Tongue (tissue), 2 donors: ENCODE results near the gene HIVEP3. TPM values are rescaled to one million over a fixed set of nuclear protein-coding genes. Genes with fewer than 3 reads are reported as not detected.

ENCODE experiments used
- DNase-seq: peaks from one replicate; pipeline ENCODE4 v3.0.0-alpha.2; 2015
- total RNA-seq: library from RNA; depleted of rRNA; stranded (reverse); fragments of >200 nt; gene quantifications from one replicate; pipeline ENCODE4 v1.2.3, GENCODE V29; 2014

The HIVEP3 gene
- total RNA-seq, 1 donor from 2014 or later = 2.5 TPM

DNA sequence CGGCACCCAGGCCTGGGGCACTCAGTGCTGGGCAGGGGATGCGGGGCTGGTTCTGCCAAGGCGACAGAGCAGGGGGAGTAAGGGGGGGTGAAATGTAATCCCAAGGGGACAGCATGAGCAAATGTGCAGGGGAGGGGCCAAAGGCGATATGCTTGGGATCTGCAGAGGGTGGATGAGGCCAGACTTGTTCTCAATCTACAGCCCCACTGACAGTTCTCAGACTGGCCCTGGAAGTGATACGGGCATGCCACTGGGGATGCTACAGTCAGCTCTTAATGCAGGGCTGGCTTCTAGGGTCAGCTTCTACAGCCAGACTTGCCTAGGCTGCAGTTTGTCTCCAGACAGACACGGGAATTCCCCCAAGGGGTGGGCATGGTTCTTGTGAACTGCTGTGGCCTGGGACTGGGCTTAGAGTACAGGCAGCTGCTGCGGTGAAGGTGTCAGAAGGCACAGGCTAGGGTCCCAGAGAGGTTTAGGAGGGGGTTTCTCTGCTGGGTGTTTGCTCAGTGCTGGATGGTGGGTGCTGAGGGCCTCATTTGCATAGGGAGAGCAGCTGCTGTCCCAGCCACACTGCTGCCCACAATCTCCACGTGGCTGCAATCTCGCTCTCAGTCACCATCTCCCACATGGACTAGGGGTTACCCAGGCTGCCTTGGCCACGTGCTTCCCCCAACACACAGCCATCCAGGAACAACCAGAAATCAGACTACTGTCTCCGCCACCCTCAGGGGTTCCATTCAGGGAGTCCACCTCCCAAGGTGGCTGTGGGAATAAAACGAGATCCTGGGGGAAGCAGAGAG lies 190.1 kb downstream of the HIVEP3 start:
- DNase-seq = no peak

GRCh38 chr1:41727749-41728115 lies 191.0 kb downstream of the HIVEP3 start:
- DNase-seq = no peak

DNA sequence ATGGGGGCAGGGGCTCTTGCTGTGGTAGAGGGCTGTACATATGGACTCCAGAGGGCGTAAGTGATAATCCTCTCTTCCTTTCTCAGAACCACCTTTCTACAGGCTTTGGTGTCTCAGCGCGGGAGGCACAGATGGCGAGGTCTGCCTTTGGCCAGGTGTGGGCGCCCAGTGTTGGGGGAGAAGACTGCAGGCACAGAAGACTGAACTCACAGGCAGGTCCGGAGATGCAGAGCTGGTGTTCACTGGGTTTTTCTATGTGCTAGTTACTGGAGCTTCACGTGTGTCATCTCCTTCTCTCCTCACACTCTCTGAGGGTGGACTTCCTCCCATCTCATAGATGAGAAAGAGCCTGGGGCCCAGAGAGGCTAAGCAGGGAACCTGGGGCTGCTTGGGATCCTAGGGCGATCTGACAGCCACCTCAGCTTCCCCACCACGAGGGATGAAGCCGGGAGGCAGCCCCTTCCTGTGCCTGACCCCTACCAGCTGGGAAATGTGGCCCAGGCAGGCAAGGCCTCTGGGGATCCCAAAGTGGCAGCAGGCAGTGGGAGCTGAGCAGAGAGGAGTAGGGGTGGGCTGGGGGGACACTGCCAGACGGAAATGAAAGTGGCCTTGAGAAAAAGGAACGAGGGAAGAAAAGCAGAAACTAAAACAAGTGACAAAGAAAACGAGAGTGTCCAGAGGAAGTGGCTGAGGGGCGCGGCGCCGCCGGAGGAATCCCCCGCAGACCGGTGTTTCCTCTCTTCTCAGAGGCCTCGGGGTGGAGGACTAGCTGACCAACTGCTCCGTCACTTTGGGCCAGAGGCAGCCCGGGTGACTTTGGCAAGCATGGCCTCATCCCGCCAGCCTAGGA lies 191.6 kb downstream of the HIVEP3 start:
- no peak for DNase-seq

- no peak for DNase-seq
Measured at GRCh38 chr1:41726292-41726691, 192.4 kb downstream of the HIVEP3 start.

DNA sequence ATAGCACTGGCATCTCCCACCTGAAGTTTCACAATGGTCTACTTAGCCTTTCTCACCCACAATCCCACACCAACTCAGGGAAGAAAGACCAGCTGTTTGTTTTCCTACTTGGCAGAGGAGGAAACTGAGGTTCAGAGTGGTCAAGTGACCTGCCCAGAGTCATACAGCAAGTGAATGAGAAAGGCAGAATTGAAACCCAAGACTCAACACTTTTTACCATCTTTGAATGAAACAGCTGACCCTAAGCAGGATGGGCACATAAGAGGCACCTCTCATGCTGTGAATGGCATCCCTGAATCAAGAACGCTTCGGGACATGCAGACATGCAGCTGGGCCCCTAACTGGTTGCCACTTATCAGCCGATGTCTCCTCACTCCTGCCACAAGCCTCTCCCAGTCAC lies 193.8 kb downstream of the HIVEP3 start:
- DNase-seq = no peak

GRCh38 chr1:41724248-41724647 lies 194.5 kb downstream of the HIVEP3 start:
- DNase-seq = no peak

GRCh38 chr1:41723786-41724185 lies 194.9 kb downstream of the HIVEP3 start:
- DNase-seq = no peak

DNA sequence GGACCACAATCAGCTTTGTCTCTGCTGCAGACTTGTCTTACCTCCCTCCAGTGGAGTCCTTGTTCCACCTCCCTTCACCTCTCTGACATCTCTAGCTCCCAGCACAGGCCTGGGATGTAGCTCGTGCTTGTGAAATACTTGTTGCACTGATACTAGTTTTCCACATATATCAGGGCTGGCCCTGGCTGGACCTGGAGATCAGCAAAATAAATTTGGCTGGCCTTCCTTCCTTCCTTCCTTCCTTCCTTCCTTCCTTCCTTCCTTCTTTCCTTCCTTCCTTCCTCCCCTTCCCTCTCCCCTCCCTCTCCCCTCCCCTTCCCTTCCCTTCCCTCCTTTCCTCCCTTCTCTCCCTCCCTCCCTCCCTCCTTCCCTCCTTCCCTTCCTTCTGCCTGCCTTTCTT lies 196.5 kb downstream of the HIVEP3 start:
- no peak for DNase-seq

DNA sequence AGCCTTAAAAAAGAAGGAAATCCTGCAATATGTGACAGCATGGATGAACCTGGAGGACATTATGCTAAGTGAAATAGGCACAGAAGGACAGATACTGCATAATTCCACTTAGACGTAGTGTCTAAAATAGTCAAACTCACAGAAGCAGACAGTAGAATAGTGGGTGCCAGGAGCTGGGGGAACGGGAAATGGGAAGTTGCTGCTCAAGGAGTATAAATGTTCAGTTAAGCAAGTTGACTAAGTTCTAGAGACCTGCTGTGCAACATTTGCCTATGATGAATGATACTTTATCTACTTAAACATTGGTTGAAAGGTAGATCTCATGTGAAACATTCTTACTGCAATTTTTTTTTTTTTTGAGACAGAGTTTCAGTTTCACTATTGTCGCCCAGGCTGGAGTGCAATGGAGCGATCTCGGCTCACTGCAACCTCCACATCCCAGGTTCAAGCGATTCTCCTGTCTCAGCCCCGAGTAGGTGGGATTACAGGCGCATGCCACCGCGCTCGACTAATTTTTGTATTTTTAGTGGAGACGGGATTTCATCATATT lies 197.8 kb downstream of the HIVEP3 start:
- no peak for DNase-seq

DNA sequence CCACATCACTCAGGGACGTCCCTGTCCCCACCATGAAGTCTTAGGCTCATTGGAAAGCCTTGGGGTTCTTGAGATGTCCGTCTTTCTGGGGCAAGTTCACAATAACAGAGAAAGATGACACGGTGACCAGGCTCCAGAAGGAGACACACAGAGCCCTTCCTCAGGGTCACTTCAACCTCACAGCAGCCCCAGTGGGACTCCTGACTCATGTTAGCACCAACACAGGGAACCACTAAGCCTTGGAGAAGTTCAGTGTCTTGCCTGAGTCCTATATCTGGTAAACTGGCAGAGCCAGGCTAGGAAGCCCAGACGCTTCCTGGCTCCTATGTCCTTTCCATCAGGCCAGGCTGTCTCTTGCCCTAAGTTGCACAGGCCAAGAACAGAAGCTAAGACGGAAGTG lies 199.1 kb downstream of the HIVEP3 start:
- DNase-seq = no peak

- DNase-seq = no peak
Measured at GRCh38 chr1:41719128-41719527, 199.6 kb downstream of the HIVEP3 start.

DNA sequence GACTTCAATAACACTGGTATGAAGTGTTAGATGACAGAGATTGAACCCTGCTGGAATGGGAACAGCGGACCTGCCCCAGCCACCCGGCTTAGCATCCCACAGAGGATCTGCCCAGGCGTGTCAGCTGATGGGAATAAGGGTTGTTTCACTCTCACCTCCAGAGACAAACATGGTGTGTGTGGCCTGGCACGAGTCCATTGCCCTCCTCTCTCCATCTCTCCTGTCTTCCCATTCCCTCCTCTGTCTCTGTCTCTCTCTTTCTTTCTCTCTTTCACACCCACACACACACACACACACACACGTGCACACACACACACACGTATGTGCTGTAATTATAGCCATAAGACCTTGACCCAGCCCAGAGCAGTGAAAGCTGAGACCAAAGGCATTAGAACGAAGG lies 200.2 kb downstream of the HIVEP3 start:
- no peak for DNase-seq

DNA sequence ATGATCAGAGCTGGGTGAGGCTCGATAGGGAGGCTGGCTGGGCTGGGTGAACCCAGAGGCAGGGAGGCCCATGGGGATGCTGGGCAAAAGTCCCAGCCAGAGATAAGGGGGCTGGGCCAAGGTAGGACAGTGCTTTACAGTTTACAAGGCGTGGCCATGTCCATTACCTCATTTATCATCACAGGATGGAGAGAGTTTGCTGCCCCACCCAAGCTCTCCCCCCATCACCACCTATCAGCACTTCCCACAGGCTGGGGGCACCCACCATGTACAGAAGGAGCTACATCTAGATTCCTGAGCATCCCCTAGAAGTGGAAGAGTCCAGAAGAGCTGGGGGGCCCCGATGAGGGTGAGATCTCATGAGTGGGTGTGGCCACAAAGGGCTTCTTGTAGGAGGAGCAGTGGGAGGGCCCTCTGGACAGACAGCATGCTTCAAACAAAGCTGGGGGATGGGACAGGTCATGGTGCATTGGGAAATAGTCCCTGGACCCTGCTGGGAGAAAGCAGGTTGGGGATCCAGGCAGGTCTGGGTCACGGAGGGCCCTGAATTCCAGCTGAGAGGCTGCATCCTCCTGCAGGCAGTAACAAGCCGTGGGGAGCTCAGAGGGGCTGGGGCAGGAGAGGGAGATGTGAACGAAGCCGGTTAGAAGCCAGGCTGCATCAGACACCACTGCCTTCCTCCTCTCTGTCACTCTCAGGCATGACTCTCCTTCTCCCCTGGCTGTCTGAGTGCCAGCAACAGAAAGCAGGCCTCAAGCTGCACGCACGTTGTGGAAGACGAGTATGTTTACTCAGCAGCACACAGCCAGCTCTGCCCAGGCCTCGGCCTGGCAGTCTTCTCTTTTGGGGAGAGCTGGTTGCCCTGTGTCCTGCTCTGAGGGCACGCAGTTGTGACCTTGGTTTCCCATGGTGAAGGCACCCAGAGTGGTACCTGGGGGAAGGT lies 202.3 kb downstream of the HIVEP3 start:
- DNase-seq = no peak

GRCh38 chr1:41715441-41716095 lies 203.2 kb downstream of the HIVEP3 start:
- no peak for DNase-seq

GRCh38 chr1:41714638-41715389 lies 203.9 kb downstream of the HIVEP3 start:
- DNase-seq = no peak

GRCh38 chr1:41713557-41714327 lies 205.0 kb downstream of the HIVEP3 start:
- DNase-seq = peak; percentile 48

DNA sequence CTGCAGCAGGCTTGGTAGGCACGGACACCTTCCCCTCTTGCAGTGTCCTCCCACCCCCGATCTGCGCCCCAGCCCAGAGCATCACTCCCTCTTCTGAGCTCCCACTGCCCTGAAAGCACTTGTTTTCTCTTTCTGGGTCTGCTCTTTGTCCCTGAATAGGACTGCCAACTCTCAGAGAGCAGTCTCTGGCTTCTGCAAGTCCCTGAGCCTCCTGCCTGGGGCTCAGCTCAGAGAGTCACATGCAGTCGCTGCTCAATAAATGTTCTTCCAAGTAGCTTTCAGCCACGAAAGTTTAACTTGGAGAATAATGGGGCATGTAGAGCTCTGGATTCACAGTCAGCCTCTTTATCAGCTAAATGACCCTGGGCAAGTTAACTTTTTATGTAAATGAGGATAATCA lies 205.6 kb downstream of the HIVEP3 start:
- DNase-seq = no peak

DNA sequence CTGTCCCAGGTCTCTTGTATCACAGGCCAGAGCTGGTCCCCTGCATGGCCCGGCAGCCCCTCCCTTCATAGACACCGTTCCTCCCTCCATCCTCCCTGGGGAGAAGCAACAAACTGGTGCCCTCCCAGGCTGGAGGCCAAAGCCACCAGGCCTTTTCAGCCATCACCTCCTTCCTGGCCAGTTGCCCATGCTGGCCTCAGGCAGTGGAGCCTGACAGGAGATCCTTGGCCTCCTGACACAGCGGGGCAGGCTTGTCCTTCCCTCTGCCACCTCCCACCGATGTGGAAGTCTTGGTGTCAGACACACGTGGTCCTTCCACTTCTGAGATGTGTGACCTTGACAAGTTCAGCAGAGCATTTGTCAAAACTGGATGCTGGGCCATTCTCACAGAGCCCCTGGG lies 206.0 kb downstream of the HIVEP3 start:
- no peak for DNase-seq

- DNase-seq = no peak
Measured at GRCh38 chr1:41712081-41712480, 206.6 kb downstream of the HIVEP3 start.

DNA sequence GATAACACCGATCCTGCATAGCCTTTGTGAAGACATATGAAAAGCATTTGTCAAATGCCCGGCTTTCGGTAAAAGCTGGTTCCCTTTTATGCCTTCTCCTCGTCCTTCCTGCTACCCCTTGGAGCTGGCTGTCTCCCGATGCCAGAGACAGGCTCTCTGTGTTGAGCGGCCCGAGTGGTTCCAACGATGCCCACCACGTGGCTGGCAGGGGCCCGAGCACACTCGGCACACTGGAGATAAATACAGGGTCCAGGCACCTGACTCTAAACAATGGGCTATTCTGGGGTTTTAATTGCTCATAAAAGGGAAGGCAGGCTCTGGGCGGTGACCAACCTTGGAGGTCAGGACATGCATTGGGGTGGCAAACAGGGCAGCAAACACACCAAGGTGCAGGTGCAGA lies 207.1 kb downstream of the HIVEP3 start:
- DNase-seq = no peak
